GM12864 (cell line): Measurements from ENCODE around the gene SPARCL1.

ENCODE experiments used
- DNase-seq: peaks from one replicate; pipeline ENCODE4 v3.0.0-alpha.2; 2011; ENCODE audit warnings: low read depth
- H3K4me3 ChIP-seq: 2 replicates; pipeline ENCODE4 v1.5.1; 2011; ENCODE audit warnings: mild to moderate bottlenecking, low read depth, low read length, control low read depth
- TF ChIP-seq, protein P1 (sequence below): IDR thresholded peaks from 2 replicates; pipeline ENCODE4 v1.5.1; 2011; ENCODE audit warnings: low read depth, mild to moderate bottlenecking, moderate library complexity, low read length, control low read depth, inconsistent platforms; ENCODE audit errors: missing control alignments

The SPARCL1 gene

DNA sequence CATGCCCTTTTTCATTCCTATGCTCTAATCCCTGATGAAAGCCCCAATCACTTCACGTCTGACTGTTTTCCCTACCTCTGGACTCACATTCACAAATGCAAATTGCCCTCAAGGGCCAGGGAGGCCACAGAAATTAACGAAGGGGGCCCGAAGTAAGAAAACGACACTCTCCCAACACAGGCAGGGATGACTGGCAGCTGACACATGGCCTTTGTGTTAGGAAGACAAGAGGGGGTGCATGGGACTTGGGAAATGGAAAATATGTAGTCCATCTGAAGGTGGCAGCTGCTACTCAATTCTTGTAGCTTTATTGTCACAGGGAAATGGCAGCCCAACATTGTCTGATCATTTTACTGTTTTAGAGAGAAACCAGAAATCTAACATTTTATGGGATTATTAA is 12.3 kb upstream of the SPARCL1 start:
- TF ChIP-seq, protein P1, sequence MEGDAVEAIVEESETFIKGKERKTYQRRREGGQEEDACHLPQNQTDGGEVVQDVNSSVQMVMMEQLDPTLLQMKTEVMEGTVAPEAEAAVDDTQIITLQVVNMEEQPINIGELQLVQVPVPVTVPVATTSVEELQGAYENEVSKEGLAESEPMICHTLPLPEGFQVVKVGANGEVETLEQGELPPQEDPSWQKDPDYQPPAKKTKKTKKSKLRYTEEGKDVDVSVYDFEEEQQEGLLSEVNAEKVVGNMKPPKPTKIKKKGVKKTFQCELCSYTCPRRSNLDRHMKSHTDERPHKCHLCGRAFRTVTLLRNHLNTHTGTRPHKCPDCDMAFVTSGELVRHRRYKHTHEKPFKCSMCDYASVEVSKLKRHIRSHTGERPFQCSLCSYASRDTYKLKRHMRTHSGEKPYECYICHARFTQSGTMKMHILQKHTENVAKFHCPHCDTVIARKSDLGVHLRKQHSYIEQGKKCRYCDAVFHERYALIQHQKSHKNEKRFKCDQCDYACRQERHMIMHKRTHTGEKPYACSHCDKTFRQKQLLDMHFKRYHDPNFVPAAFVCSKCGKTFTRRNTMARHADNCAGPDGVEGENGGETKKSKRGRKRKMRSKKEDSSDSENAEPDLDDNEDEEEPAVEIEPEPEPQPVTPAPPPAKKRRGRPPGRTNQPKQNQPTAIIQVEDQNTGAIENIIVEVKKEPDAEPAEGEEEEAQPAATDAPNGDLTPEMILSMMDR = no peak
- no peak overlapping the region for H3K4me3 ChIP-seq
- no peak for DNase-seq

DNA sequence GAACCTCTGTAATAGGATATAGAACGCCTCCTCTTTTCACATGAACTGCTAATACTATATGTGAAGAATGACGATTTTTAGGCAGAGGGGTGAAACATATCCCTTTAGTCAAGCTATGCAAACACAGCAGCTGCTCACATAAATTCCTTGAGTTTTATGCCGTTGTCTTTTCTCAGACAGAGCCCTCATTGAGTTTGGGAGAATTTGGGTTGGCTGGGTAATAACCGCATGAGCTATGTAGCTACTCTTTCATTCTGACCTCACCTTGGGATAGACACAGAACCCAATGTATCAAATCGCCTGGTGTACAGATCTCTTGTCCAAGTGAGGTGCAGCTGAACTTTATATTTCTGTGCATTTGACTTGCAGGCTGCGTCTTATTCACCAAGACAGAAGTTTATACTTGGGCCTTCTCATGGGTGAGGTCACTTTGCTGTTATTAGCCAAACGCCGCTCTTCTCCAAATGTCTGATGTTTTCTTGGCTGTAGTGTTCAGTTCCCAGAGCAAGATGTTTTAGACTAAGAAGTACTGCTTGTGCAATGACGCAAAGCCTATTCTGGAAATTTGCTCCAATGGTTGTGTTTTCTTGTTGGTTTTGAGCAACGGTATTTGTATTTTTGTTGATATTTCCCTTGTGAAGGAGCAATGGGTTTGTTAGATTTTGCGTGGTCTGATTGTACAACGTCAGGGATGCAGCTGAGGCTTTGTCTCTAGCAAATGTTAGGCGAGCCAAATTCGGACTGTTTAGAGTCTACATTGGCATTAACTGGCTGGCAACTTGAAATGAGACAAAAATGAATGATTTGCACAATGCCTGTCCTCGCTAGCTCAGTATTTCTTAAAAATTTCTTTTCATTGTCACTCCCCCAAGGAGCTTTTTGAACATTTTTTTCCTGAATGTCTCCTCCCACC is 11.2 kb upstream of the SPARCL1 start:
- no peak overlapping the region for H3K4me3 ChIP-seq
- TF ChIP-seq, protein P1 = no peak
- DNase-seq = no peak

DNA sequence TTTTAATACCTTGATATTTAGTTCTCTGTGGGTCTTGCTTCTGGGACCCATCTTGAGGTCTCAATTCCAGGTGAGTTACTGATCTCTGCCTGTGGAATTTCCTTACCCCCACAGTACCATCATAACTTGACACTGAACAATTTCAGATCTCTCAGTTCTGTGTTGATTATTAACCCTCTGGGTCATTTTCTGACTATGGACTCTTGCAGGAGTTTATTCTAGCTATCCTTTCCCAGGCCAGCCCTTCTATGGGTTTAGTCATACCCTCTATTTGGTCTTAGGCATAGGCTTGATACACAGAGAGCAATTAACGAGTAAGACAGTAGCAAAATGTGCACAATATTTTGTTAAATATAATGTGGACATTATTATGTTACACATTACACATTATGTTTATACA is 3.7 kb upstream of the SPARCL1 start:
- DNase-seq = no peak

GRCh38 chr4:87532109-87532508 is 2.9 kb upstream of the SPARCL1 start:
- H3K4me3 ChIP-seq = no peak overlapping the region
- no peak for DNase-seq
- TF ChIP-seq, protein P1 = no peak

More for the DNA sequence above, 3.7 kb upstream of the SPARCL1 start:
- H3K4me3 ChIP-seq = no peak overlapping the region
- TF ChIP-seq, protein P1 = no peak

GRCh38 chr4:87531621-87532020 is 2.4 kb upstream of the SPARCL1 start:
- TF ChIP-seq, protein P1 = no peak
- no peak for DNase-seq

DNA sequence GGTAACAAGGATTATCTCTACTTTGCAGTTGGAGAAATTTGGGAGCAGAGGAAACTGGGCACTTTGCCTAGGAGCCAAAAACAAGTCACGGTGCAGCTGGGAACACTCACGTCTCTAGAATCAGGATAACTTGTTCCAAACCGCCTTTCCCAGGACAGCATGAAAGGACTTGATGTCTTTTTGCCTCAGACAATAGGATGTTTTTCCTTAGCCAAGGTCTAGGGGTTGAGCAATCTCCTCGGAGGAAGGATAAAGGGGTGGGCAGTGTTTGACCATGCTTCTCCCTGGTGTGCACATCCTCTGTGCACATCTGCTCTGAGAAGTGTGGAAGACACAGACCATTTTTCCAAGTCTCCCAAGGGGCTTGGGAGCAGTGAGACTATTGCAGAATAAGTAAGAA is 1.7 kb upstream of the SPARCL1 start:
- H3K4me3 ChIP-seq = no peak overlapping the region
- TF ChIP-seq, protein P1 = no peak
- no peak for DNase-seq

More at GRCh38 chr4:87531621-87532020, 2.4 kb upstream of the SPARCL1 start:
- no peak overlapping the region for H3K4me3 ChIP-seq

GRCh38 chr4:87530229-87530628 is 1.1 kb upstream of the SPARCL1 start:
- TF ChIP-seq, protein P1 = no peak
- DNase-seq = no peak
- H3K4me3 ChIP-seq = no peak overlapping the region
